ENCODE results near the gene LINC00305. TPM values are rescaled to one million over a fixed set of nuclear protein-coding genes. Genes with fewer than 3 reads are reported as not detected.

The LINC00305 gene
- polyA plus RNA-seq, 1 donor (not counting 4 experiments of a cell fraction or from before 2014, with no cell fraction given) = not detected

- H3K79me2 ChIP-seq (ENCODE audit: control insufficient read depth, insufficient read depth, low read length) = no peaks in the 10 kb centered on the region
- H3K4me1 ChIP-seq (ENCODE audit: control insufficient read depth, extremely low read depth, insufficient read depth, low read length) = no peaks in the 10 kb centered on the region
- H3K9me1 ChIP-seq (ENCODE audit: control insufficient read depth, extremely low read depth, insufficient read depth, low read length) = no peaks in the 10 kb centered on the region
- no peak overlapping the region for H3K27ac ChIP-seq (ENCODE audit: control insufficient read depth, insufficient read depth, low read length)
- no peak for TF ChIP-seq CTCF (optimal IDR thresholded peaks at IDR 0.05 in 1 of 3, IDR thresholded peaks at IDR 0.05 in 1 of 3, conservative IDR thresholded peaks at IDR 0.05 in 1 of 3; ENCODE audit: extremely low read depth in 1 of 3, insufficient read depth in 2 of 3, low read length in 3 of 3)
- no peak for TF ChIP-seq EZH2 (IDR thresholded peaks at IDR 0.05; ENCODE audit: low read length)
- H4K20me1 ChIP-seq (ENCODE audit: control insufficient read depth, extremely low read depth, insufficient read depth, low read length) = no peaks in the 10 kb centered on the region
- no peaks in the 10 kb centered on the region for H3K27me3 ChIP-seq (ENCODE audit: control insufficient read depth, extremely low read depth, insufficient read depth, low read length)
- no peak overlapping the region for H3K9ac ChIP-seq (ENCODE audit: control insufficient read depth, extremely low read depth, insufficient read depth, low read length)
- no peaks in the 10 kb centered on the region for H3K9me3 ChIP-seq (ENCODE audit: control insufficient read depth, low read depth, low read length)
- no peaks in the 10 kb centered on the region for H3K36me3 ChIP-seq (ENCODE audit: control insufficient read depth in 2 of 2, extremely low read depth in 1 of 2, insufficient read depth in 2 of 2, low read length in 2 of 2)
- H2AFZ ChIP-seq (ENCODE audit: control insufficient read depth, low read length) = no peak overlapping the region
- dilution Hi-C loops (cut with MboI; ENCODE audit: extremely low pct_ligation_motif_present, low sequenced_read_pairs) = no loop called here
- H3K4me2 ChIP-seq (ENCODE audit: control insufficient read depth, extremely low read depth, insufficient read depth, low read depth, low read length) = no peak overlapping the region
- DNase-seq (ENCODE audit: low read depth, low spot score) (no peak), FAIRE-seq (no peak)
- H3K4me3 ChIP-seq (ENCODE audit: control insufficient read depth in 2 of 3, extremely low read depth in 1 of 3, insufficient read depth in 2 of 3, low read depth in 1 of 3, low read length in 3 of 3) = no peak overlapping the region
Measured at GRCh38 chr18:64094210-64094609, 54.7 kb downstream of the LINC00305 start.

GRCh38 chr18:64091526-64091925, 57.4 kb downstream of the LINC00305 start:
- H3K27me3 ChIP-seq (ENCODE audit: control insufficient read depth, extremely low read depth, insufficient read depth, low read length) = no peaks in the 10 kb centered on the region
- no peak overlapping the region for H3K9ac ChIP-seq (ENCODE audit: control insufficient read depth, extremely low read depth, insufficient read depth, low read length)
- dilution Hi-C loops (cut with MboI; ENCODE audit: extremely low pct_ligation_motif_present, low sequenced_read_pairs) = no loop called here
- no peak overlapping the region for H2AFZ ChIP-seq (ENCODE audit: control insufficient read depth, low read length)
- no peak for TF ChIP-seq CTCF (optimal IDR thresholded peaks at IDR 0.05 in 1 of 3, IDR thresholded peaks at IDR 0.05 in 1 of 3, conservative IDR thresholded peaks at IDR 0.05 in 1 of 3; ENCODE audit: extremely low read depth in 1 of 3, insufficient read depth in 2 of 3, low read length in 3 of 3)
- TF ChIP-seq EZH2 (IDR thresholded peaks at IDR 0.05; ENCODE audit: low read length) = no peak
- H3K4me1 ChIP-seq (ENCODE audit: control insufficient read depth, extremely low read depth, insufficient read depth, low read length) = no peaks in the 10 kb centered on the region
- no peaks in the 10 kb centered on the region for H3K9me3 ChIP-seq (ENCODE audit: control insufficient read depth, low read depth, low read length)
- no peak overlapping the region for H3K27ac ChIP-seq (ENCODE audit: control insufficient read depth, insufficient read depth, low read length)
- no peaks in the 10 kb centered on the region for H3K9me1 ChIP-seq (ENCODE audit: control insufficient read depth, extremely low read depth, insufficient read depth, low read length)
- H3K36me3 ChIP-seq (ENCODE audit: control insufficient read depth in 2 of 2, extremely low read depth in 1 of 2, insufficient read depth in 2 of 2, low read length in 2 of 2) = no peaks in the 10 kb centered on the region
- H3K79me2 ChIP-seq (ENCODE audit: control insufficient read depth, insufficient read depth, low read length) = no peaks in the 10 kb centered on the region
- H4K20me1 ChIP-seq (ENCODE audit: control insufficient read depth, extremely low read depth, insufficient read depth, low read length) = no peaks in the 10 kb centered on the region
- no peak for DNase-seq (ENCODE audit: low read depth, low spot score)
- no peak overlapping the region for H3K4me2 ChIP-seq (ENCODE audit: control insufficient read depth, extremely low read depth, insufficient read depth, low read depth, low read length)
- no peak overlapping the region for H3K4me3 ChIP-seq (ENCODE audit: control insufficient read depth in 2 of 3, extremely low read depth in 1 of 3, insufficient read depth in 2 of 3, low read depth in 1 of 3, low read length in 3 of 3)
- FAIRE-seq = no peak
